HG02840 (cell line): Measurements from ENCODE around the gene FOXO3.

Experiments used
- ATAC-seq: cut with Tn5 transposase; IDR thresholded peaks from one replicate; pipeline ENCODE4 v1.9.1; 2021; ENCODE audit warnings: mild to moderate bottlenecking, moderate library complexity, moderate number of reproducible peaks; ENCODE audit not compliant: unreplicated experiment, low FRiP score

The FOXO3 gene

DNA sequence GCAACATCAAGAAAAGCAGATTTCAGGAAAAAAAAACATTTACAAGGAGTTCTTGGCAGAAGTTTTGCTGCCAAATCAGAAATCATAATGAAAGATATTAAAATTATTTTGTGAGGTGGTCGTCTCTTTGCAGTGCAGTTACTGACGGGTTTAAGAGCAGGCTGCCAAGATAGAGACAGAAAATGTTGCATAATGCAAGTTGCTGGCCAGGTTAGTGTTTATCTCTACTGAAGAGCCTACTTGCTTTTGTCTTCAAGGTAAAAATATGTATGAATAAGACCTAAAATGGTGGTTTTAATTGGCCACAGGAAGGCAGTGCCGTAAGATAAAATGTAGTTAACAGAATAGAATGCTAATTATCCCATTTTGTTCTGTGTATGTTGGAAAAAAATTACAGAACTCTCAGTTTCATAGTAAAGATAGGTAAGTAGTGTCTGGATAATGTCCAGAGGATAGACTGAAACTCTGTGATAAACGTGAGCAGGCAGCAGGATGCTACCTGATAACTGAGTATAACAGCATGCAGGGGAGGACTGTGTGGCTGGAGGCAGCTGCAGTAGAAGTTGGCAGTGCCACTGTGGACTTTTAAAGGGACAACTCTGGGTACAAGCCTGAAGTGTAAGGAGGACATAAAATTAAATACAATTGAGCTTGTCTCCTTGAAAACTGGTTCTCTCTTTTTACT lies 13.9 kb downstream of the FOXO3 start:
- ATAC-seq, result no peak

DNA sequence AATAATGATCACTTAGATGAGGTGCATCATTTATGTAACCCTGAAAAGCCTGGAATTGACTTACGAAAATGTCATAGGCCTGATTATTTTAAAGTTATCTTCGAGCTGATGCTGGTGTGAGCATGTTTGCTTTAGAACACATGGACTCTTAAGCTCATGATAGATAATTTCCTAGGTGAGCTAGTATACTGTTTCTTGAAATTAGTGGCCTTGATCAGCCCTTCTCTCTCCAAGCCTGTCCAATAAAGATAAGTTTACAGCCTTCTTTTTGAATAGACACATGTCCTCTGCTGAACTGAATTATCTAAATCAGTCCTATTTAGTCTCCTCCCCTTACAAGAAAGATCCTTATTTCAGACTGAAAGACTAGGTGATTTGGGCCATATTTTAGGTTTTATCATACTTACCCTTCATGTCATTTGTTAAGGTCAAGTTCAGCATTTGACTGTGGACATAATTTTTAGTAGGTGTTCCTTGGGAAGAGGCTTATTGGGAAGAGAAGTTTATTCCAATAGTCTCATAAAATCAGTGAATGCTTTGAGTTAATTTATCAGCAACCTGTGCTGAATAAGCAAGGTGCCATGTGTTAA lies 15.3 kb downstream of the FOXO3 start:
- no peak for ATAC-seq

DNA sequence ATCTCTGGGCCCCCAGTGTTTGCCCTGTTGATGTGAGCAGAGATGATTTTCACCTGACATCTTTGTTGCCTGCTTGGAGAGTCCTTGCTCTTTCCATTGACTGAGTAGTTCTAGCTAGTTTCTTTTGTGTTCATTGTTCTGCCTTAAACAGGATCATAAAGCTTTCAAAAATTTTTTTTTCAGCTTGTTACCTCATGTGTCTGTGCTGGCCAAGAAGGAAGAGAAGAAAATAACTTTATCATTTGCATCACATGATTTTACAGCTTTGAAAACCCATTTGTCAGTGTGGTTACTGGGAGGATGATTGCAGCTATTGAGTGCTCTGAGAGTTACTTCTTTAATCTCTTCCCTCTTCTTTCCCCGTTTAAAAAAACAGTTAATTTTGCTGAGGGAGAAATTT lies 16.0 kb downstream of the FOXO3 start:
- ATAC-seq, result no peak

DNA sequence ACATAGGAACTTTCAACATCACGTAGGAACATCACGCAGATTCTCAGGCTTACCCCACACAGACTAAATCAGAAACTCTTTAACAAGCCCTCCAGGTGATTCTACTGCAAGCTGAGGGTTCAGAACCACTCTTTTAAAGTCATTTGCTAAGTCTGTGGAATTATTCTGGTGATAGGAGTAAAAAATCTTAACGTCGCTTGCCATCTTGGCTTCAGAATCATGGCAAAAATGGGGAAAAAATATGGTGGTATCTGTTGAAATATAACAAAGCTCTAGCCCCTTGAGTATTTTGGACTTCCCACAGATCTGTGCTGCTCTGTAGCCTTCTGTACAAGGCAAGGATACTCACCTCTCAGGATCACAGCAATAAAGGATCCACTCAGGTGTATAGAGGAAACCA lies 17.4 kb downstream of the FOXO3 start:
- ATAC-seq, result no peak

DNA sequence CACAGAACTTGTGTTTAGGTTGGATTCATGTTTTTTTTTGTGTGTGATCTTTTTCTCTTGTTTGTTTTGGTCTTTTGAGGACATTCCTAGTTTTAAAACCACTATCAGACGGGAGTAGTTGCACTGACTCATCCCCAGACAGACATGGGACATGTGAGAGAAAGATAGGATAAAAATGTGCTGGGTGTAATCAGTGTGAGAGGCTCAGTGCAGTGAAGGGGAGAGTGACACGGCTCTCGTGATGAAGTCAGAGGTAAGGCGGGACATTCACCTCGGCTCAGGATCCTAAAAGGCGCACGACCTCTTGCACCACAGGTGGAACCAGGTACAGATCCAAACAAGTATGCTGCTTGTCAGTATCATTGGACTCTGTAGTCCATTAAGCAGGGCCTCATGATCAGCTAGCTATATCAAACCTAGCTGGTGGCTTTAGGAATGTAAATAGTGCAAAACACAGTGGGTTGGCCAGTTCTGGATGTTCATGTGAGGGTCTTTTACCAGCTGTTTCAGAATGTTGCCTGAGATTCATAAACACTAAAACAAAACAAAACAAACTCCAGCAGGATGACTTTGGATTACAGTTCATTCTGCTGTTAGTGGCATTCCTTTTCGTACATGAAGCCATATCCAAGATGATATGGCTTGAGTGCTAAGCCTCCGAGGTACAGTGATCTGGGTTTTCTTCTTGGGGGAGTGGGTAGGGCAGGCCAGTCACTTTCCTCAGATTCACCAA lies 18.0 kb downstream of the FOXO3 start:
- no peak for ATAC-seq

DNA sequence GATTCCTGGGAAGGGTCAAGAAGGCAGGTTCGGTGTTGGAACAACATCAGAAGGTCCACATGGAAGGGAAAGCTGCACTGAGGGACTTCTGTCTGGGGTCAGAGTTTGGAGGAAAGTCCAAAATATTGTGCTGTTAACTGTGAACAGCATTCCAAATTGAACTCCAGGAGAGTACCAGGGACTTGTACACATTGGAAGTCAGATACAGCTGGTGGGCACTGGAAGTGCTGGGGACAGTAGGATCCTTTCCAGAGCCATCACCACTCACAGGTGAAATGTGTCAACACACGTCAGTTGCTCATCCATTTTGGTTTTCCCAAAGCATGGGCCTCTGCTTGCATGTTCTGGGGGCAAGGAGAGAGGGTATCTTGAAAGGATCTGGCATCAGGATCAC lies 18.6 kb downstream of the FOXO3 start:
- ATAC-seq, result no peak

DNA sequence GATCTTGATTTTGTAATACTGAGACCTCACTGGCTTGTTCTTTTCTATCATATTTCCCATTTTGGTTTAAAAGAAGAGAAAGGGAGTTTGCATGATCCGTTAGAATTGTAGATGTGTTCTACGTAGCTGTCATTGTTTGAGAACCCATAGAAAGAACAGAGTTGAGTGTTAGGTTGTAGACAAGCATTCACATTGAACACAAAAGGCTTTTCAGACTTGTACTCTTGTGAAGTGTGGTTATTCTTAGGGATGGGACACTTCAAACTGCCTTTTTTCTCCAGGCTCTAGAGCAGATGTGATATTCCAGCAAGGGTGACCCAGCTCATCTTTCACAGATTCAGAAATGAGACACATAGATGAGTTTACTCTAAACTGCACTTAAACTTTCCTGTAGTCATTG lies 19.9 kb downstream of the FOXO3 start:
- ATAC-seq, result no peak

DNA sequence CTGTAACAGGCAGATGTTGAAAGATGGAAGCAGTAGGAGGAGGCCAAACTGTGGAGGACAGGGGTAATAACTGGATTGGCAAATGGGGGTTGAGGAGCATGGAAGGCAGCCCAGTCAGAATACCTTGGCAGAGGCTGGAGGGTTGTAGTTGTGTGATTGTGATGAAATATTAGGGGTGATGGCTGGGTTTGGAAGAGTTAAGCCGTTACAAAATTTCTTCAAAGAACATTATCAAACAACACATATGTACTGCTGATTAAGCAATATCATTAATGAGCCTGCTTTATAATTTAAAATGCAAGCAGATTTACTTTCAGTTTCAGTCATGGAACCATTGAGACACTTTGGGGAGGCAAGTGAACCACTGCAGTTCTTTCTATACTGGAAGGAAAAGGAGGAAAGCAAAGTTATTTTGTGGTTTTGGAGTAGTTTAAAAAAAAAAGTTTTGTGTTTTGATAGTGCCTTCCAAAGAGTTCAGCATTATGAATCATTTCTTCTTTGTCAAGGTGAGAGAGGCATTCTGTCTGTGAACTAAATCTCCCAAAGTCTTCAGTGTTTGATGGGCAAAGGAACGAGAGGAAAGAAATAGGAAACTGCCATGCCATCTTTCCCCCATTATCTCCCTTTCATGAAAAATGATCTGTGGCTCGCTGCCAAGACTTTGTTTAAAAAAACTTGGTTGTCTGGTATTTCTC lies 20.7 kb downstream of the FOXO3 start:
- ATAC-seq, result no peak

DNA sequence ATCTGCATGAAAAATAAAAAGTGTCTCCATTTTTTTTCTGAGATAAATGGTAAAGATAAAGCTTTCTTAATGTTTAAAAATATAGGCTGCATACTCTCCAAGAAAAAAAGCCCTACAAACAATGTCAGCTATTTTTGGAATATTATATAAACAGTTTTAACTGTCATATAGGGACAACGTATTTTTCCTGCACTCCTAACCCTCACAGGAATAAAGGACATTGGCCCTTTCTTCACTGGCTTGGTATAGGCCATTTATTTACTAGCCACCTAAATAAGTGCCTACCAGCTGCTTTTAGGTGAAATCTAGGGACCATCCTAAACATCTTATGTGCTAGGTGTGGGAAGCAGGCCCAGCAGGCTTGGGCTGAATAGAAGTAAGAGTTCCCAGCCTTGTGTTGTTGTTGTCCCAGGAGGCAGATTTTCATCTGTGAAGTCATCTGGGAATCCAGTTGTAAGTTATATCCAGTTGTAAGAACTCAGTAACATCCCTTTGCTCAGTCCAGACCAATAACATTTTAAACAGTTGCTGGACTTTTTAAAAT lies 21.3 kb downstream of the FOXO3 start:
- ATAC-seq, result no peak

DNA sequence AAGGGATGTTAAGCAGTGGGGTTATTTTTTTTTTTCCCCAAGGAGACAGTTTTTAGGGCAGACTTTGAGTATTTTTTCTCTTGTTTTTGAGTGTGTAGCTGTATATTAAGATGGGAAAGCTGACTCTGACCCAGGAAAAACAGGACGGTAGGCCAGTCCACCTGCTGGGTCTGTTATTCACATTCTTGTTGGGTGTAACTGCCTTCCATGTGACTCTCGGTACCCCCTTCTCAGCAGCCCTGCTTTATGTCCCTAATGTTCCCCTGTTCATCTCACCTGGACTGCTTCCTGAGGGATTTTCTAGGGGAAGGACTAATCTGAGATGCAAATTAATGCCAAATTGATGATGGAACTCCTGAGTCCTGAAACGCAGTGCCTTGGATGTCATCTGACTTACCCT lies 21.9 kb downstream of the FOXO3 start:
- no peak for ATAC-seq

DNA sequence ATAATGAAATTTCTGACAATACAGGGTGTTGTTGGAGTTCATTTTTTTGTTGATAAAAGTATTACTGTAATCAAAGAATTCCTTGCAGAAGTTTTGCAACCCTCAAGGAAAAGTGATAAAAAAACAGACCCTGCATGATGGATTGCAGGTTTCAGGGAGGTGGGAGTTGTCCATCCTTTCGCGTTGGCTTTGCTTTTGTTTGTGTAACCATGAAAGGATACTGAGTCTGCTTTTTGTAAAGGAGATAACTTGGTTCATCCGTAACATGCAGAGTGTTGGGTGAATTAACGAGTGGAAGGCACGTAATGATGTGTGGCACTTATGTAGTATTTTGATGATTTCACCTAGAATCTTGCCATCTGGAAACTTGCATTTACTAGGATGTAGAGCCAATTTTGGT lies 23.6 kb downstream of the FOXO3 start:
- no peak for ATAC-seq

DNA sequence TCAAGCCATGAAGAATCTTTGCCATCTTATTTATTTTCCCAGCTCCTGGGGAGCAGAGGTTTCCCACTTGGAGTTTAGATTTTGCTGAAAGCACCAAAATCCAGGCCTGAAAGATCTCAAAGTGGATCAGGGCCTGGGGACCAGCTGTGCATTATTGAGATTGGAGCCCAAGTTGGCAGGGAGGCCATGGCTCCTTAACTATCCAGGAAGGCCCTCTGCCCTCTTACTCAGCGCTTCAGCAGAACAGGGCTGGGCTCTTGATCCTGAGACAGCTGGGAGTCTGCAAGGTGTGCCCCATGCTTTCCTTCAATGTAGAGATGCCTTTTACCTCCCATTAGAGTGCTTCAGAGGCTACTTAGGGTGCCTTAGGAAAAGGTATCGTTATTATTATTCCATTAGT lies 24.6 kb downstream of the FOXO3 start:
- ATAC-seq, result no peak

DNA sequence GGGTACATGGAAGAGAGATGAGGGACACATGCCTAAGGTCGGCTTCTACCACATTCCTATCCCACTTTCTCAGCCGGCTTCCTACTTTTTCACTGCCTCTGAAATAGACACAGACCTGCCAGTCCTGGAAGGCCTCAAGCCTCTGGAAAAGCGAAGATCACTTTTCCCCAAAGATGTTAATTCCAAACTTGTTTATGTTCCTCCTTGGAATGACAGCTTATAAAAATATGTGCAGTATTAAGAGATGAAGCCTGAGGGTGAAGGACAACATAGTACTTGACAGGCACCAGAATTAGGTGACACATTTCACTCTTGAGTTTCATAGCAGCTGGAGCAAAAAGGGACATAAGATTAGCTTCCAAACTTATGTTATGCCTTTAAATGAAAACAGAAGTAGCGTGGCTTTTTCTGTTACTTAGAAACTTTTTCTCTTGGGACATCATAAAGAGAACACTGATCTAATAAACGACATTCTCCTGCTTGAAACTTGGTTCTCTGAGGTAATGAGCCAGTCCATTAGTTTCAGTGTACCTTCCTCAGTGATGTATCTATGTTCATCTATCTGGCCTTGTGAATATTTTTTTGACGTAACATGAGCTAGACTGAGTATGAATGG lies 25.3 kb downstream of the FOXO3 start:
- no peak for ATAC-seq

DNA sequence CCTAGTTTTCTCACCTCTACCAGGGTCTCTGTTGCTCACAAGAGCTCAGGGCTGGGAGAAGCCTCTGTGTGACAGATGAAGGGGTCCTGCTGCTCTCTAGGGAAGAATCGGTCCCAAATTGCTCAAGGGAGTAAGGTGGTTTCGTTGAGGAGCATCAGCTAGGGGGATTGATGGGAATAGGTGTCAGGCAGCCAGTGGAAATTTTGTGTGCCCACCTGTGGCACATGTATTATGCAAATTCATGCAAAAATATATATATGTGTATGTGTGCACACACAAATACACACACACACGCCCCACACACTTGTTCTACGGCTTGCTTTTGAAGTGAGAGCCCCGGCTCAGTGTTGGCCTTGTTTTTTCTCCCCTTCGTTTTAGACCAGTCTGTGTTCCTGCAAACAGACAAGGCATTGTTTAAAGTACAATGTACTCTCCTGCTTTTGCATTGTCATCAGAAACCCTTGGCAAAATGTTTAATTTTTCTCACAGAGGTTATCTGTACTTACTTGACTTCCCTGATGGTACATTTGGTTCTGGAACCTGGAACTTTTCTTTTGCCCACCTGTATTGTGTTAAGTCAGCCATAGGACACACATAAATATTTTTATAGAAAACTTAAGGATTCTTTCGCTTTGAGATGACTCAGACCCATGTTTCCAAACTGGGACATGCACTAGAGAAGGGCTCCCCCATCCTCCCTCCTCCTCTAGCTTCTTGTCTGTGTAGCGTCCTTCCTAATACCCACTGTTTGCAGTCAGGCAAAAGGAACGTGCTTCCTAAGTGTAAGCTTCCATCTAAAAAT lies 26.7 kb downstream of the FOXO3 start:
- no peak for ATAC-seq

DNA sequence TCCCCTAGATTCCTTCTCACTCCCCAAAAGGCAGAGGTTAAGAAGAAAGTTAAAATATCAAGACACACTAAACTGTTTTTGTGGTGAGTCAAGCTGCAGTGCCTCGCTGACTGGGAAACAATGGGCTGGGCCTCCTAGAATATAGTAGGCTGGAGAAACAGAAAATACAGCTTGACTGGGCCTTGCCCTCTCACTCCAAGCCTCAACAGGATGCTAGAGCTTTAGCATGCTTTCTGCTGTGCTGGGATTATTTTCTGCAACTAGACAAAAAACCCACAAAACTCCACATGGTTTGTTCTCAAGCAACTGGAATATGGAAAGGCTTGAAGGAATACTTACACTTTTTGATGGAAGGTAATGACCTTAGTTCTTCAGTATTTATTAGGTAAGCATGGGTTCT lies 27.9 kb downstream of the FOXO3 start:
- ATAC-seq, result no peak

DNA sequence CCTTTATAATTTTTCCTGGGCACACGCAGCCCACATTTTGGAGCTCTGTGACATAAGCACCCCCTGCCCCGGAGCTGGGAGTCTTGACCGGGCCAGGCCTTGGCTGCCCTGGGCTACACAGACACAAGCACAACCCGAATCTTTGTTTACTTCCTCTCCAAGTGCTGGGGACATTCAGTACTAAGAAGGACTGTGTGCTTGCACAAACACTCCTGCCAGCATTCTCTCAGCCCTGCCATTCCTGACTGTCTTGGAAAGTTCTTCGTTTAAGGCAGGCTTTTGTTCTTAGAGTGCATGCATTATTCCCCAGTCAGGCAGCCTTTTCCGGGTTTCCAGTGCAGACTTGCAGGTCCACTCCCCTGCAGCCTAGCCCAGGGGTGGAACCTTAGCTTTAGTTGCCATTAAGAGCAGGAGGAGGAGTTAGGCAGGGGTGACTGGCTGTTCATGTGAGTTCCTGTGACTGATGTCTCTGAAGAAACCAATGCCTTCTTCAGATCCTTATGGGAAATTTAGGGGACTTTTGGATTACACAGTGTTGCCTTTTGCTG lies 28.6 kb downstream of the FOXO3 start:
- no peak for ATAC-seq

DNA sequence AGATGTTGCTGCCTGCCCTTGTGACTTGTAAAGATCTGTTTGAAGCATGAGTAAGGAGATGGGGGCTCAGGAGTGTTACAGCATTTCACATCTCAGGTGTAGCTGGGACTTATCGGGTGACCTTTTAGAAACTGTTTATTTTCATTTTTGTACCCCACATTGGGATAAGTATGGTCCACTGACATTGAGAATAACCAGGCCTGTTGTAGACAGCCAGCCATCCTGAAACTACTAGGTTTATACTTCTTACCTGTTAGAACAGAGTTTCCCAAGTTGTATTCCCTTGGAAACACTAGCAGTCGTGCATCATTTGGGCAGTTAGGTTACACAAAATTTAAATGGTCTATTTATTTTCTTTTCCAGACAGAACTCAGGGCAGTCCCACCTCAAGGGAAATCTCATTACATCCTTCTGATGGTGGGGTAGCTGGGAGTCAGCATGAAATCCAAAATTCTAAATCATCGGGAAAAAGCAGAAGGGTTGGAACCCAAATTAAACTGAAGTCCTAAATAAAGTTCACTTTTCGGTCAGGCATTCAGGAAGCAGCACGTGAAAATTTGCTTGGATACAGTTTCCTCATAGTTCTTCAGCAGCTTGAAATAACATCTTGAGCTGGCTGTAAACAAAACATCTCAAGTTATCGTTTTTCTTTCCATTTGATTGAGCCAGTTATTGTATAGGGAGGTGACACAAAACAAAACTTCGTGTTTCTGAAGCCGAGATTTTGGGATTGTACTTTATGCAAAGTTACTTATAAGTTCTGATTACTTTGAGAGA lies 30.5 kb downstream of the FOXO3 start:
- no peak for ATAC-seq

DNA sequence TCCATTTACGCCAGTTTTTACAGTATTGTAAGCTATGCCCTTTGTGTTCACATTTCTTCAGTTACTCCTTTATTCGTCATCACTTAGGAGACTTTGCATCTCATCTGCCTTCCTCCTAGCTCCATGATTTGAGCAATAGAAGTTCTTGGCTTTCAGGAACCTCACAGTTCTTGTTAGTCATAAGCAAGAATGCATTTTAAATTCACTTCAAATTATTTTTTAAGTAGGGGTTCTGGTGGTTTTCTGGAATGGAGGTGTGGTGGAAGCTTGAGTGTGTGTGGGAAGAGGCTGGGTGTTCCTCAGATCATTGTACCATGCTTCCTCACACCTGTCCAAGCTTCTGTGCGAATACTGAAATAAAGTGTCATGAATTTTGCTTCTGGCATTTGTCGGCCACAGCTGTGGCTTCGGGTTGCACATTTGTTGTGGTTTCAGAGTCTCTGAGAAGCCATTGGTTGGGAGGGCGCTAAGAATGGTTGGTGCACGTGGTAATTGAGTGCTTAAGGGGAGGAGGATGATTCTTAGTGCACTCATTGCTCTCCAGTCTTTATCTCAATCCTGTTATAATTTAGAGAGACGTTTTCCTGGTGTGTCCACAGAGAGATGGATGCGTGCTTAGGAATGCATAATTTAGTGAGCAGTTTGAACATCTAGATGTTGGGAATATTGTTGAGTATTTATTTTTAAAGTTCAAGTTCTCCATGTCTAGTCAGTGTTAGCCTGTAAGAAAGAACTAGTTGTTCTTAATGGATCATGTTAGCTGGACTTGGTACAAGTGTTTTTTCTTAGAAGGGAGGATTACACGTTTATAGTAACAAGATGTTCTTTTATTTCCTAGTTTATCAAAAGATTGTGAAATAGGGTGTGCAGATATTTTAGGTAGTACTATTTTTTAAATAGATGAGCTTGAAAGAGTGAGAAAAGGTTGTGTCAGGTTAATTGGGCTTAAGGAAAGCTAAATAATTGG lies 31.9 kb downstream of the FOXO3 start:
- ATAC-seq, result peak; percentile 55
